ENCODE data around the gene SUMO2. TPM values are rescaled to one million over a fixed set of nuclear protein-coding genes. Genes with fewer than 3 reads are reported as not detected.

The SUMO2 gene
- total and polyA plus RNA-seq, 2 of the 4 experiments (the other 2 are of a cell fraction) = 71.3 to 83.7 TPM

DNA sequence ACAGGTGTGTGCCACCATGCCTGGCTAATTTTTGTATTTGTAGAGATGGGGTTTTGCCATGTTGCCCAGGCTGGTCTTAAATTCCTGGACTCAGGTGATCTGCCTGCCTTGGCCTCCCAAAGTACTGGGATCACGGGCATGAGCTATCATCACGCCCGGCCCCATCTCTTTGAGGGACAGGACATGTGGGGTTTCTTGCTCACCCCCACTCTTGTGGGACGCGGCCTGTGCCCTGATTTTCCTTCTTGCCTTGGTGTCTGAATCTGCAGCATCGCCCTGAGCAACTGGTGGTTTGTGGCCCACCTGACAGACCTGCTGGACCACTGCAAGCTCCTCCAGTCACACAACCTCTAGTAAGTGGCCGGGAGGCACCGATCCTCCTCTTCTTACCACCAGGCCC is 48.3 kb upstream of the SUMO2 start:
- Histone ChIP-seq H3K4me3 (ENCODE audit: insufficient read depth, low read depth, low read length) (no peak overlapping the region), H3K9ac (ENCODE audit: low read depth, low read length) (no peak overlapping the region), H3K23ac (ENCODE audit: low read depth, low read length) (no peak overlapping the region), H4K20me1 (ENCODE audit: insufficient read depth, low read length) (no peaks in the 10 kb centered on the region), H3K27me3 (ENCODE audit: control insufficient read depth, insufficient read depth, low read length) (no peaks in the 10 kb centered on the region), H2BK15ac (ENCODE audit: low read depth, low read length) (no peak overlapping the region), H3K56ac (ENCODE audit: extremely low read depth, insufficient read depth, low read length) (no peak overlapping the region), H3K4me1 (ENCODE audit: control insufficient read depth, insufficient read depth, low read length) (no peaks in the 10 kb centered on the region), H2BK5ac (ENCODE audit: low read depth, low read length, poor library complexity, severe bottlenecking) (no peak overlapping the region), H3K79me1 (ENCODE audit: low read depth in 1 of 2, low read length in 2 of 2) (peaks cover 2 to 13% of the 10 kb centered on the region in 2 experiments; a peak in 2 of 4 replicates), H3K14ac (replicated peaks; ENCODE audit: low read depth, low read length) (no peak overlapping the region), H3K36me3 (ENCODE audit: control insufficient read depth, insufficient read depth, low read length) (peaks cover 64% of the 10 kb centered on the region), H3K4me2 (ENCODE audit: low read depth, low read length) (no peak overlapping the region), H4K8ac (ENCODE audit: low read depth in 2 of 2, low read length in 2 of 2) (no peak overlapping the region), H2AK5ac (ENCODE audit: low read depth, low read length) (no peak overlapping the region), H2AK9ac (replicated peaks; ENCODE audit: low read depth, low read length, poor library complexity) (no peak overlapping the region), H4K91ac (ENCODE audit: insufficient read depth, low read depth, low read length) (no peak overlapping the region), H2BK20ac (ENCODE audit: low read depth, low read length) (no peak overlapping the region), H4K5ac (ENCODE audit: low read depth, low read length) (no peak overlapping the region), H3K4ac (ENCODE audit: low read depth, low read length) (no peak overlapping the region), H3K9me3 (ENCODE audit: control insufficient read depth, insufficient read depth, low read length) (no peaks in the 10 kb centered on the region), H3K18ac (ENCODE audit: low read depth, low read length) (no peak overlapping the region), H3K9me1 (ENCODE audit: insufficient read depth, low read length) (no peaks in the 10 kb centered on the region), H2BK120ac (ENCODE audit: low read depth, low read length) (no peak overlapping the region), H2AFZ (replicated peaks; ENCODE audit: low read length, poor library complexity) (no peak overlapping the region), H3K27ac (ENCODE audit: insufficient read depth, low read length) (no peak overlapping the region)
- TF ChIP-seq, protein P1, sequence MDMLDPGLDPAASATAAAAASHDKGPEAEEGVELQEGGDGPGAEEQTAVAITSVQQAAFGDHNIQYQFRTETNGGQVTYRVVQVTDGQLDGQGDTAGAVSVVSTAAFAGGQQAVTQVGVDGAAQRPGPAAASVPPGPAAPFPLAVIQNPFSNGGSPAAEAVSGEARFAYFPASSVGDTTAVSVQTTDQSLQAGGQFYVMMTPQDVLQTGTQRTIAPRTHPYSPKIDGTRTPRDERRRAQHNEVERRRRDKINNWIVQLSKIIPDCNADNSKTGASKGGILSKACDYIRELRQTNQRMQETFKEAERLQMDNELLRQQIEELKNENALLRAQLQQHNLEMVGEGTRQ (IDR thresholded peaks at IDR 0.05; ENCODE audit: low read depth, low read length) = no peak
- TF ChIP-seq SMC3 (IDR thresholded peaks at IDR 0.05; ENCODE audit: low read depth, low read length) = no peak
- TF ChIP-seq, protein P2, sequence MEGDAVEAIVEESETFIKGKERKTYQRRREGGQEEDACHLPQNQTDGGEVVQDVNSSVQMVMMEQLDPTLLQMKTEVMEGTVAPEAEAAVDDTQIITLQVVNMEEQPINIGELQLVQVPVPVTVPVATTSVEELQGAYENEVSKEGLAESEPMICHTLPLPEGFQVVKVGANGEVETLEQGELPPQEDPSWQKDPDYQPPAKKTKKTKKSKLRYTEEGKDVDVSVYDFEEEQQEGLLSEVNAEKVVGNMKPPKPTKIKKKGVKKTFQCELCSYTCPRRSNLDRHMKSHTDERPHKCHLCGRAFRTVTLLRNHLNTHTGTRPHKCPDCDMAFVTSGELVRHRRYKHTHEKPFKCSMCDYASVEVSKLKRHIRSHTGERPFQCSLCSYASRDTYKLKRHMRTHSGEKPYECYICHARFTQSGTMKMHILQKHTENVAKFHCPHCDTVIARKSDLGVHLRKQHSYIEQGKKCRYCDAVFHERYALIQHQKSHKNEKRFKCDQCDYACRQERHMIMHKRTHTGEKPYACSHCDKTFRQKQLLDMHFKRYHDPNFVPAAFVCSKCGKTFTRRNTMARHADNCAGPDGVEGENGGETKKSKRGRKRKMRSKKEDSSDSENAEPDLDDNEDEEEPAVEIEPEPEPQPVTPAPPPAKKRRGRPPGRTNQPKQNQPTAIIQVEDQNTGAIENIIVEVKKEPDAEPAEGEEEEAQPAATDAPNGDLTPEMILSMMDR (conservative IDR thresholded peaks at IDR 0.05; ENCODE audit: low read depth, low read length) = no peak
- no peak for TF ChIP-seq BHLHE40 (IDR thresholded peaks at IDR 0.05; ENCODE audit: low read depth, low read length)
- no peak for TF ChIP-seq POLR2A (IDR thresholded peaks at IDR 0.05; ENCODE audit: low read depth, low read length)
- TF ChIP-seq RCOR1 (IDR thresholded peaks at IDR 0.05; ENCODE audit: insufficient replicate concordance, low read length) = no peak
- no peak for TF ChIP-seq MXI1 (IDR thresholded peaks at IDR 0.05; ENCODE audit: borderline replicate concordance, low read depth, low read length)
- no peak for TF ChIP-seq CEBPB (IDR thresholded peaks at IDR 0.05; ENCODE audit: low read depth, low read length)
- TF ChIP-seq RAD21 (IDR thresholded peaks at IDR 0.05; ENCODE audit: low read length) = no peak
- TF ChIP-seq, protein P3, sequence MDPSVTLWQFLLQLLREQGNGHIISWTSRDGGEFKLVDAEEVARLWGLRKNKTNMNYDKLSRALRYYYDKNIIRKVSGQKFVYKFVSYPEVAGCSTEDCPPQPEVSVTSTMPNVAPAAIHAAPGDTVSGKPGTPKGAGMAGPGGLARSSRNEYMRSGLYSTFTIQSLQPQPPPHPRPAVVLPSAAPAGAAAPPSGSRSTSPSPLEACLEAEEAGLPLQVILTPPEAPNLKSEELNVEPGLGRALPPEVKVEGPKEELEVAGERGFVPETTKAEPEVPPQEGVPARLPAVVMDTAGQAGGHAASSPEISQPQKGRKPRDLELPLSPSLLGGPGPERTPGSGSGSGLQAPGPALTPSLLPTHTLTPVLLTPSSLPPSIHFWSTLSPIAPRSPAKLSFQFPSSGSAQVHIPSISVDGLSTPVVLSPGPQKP (IDR thresholded peaks at IDR 0.05; ENCODE audit: borderline replicate concordance, low read depth, low read length) = no peak
- no peak for TF ChIP-seq NFE2L2 (IDR thresholded peaks at IDR 0.05; ENCODE audit: low read depth, low read length)
- in situ Hi-C loops (cut with MboI; ENCODE audit: low sequenced_read_pairs) (no loop called here), dilution Hi-C loops (cut with HindIII; ENCODE audit: low sequenced_read_pairs, unreplicated experiment) (no loop called here), intact Hi-C loops (cut with micrococcal nuclease) (no loop called here)
- no TSS peak for BruUV-seq (replicated peaks)
- ATAC-seq (ENCODE audit: low read depth) (no peak), DNase-seq (no peak)
- 100% methylated on average over 1 of the region's 8 CpGs; no CpG with 5 or more reads in 1 of the 2 experiments for WGBS, 2 experiments (ENCODE audit: extremely low coverage in 2 of 2, insufficient read length in 1 of 2)
- CTCF ChIA-PET = no interaction called here
- POLR2A ChIA-PET (ENCODE audit: unreplicated experiment) = no interaction called here

Data from IMR-90 (cell line).